ENCODE measurements around the gene BAK1. TPM values are rescaled to one million over a fixed set of nuclear protein-coding genes. Genes with fewer than 3 reads are reported as not detected.

Gene BAK1
- total RNA-seq, 2 donors from 2014 or later, result 13.8 to 14.0 TPM

DNA sequence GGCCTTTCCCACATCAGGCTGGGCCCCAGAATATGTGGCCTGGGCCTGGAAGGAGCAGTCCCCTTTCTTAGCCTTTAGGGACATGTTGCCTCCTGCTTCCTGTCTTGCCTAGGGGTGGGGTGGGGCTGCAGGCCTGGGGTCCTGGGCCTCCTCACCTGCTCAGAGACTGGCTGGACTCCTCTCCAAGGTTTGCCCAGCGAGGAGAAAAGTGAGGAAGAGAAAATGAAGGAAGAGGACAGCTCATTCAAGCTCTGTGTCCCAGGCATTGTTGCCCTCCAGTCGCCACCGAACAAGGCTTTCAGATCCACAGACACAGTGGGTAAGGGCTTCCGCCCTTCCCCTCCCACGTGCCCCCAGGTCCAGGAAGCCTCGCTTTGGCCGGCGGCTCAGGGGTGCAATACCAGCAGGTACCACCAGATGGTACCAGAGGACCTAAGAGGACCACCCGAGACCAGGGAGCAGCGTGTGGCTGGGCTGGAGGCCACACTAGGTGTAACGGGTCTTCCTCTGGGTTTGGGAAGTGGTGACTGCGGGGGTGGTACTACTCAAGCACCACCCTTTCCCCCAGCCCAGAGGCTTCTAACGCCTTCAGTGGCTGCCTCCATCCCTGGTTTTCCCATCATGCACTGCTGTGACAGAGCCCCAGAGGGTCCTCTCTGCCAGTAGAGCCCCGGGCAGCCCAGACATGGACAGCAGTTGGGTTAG is 5.5 kb upstream of the BAK1 start:
- peak overlapping the region; percentile 52 for H3K4me3 ChIP-seq
- H3K27ac ChIP-seq, result no peak overlapping the region
- TF ChIP-seq, protein P1, sequence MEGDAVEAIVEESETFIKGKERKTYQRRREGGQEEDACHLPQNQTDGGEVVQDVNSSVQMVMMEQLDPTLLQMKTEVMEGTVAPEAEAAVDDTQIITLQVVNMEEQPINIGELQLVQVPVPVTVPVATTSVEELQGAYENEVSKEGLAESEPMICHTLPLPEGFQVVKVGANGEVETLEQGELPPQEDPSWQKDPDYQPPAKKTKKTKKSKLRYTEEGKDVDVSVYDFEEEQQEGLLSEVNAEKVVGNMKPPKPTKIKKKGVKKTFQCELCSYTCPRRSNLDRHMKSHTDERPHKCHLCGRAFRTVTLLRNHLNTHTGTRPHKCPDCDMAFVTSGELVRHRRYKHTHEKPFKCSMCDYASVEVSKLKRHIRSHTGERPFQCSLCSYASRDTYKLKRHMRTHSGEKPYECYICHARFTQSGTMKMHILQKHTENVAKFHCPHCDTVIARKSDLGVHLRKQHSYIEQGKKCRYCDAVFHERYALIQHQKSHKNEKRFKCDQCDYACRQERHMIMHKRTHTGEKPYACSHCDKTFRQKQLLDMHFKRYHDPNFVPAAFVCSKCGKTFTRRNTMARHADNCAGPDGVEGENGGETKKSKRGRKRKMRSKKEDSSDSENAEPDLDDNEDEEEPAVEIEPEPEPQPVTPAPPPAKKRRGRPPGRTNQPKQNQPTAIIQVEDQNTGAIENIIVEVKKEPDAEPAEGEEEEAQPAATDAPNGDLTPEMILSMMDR (IDR thresholded peaks at IDR 0.05), result peak; percentile 100
- no peaks in the 10 kb centered on the region for H3K36me3 ChIP-seq
- peak; percentile 60 for DNase-seq (ENCODE audit: low spot score)
- H3K9me3 ChIP-seq, result no peaks in the 10 kb centered on the region
- H3K27me3 ChIP-seq (replicated peaks; ENCODE audit: insufficient read depth), result no peaks in the 10 kb centered on the region
- no peak for ATAC-seq (ENCODE audit: insufficient number of reproducible peaks, low FRiP score, low read depth)
- H3K4me1 ChIP-seq (ENCODE audit: control insufficient read depth in 1 of 2, low read depth in 2 of 2), result peaks cover 1 to 15% of the 10 kb centered on the region in 2 donors

DNA sequence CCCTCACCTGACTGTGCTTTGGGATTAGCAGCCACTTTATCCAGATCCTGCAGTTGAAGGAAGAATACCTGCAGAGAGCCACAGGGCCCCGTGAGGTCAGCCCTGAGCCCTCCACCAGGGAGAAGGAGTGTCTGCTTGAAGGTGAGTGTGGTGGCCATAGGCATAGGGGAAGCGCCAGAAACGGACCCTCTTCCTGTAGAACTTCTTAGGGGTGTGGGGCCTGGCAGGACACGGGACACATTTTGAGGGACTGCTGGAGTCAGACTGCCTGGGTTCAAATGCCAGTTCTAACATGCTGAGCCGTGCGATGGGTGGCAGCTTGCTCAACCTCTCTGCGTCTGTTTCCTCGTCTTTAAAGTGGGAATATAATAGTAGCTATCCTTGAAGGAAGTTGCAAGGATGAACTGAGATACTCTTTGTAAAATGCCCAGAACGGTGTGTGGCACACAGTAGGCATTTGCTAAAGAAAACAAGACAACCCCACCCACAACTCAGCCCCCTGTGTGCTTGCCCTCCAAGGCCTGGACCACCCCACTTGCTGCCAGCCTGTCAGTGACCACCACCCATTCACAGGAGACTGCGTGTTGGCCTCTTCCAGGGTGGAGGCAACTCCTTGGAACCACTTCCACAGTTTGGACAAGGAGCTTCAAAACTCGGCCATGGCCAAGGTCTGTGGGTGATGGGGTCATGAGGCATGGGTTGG is 4.8 kb upstream of the BAK1 start:
- no peak overlapping the region for H3K27ac ChIP-seq
- peaks cover 5 to 12% of the 10 kb centered on the region in 2 donors for H3K4me1 ChIP-seq (ENCODE audit: control insufficient read depth in 1 of 2, low read depth in 2 of 2)
- ATAC-seq (ENCODE audit: insufficient number of reproducible peaks, low FRiP score, low read depth), result no peak
- no peak for DNase-seq (ENCODE audit: low spot score)
- no peaks in the 10 kb centered on the region for H3K36me3 ChIP-seq
- H3K9me3 ChIP-seq, result no peaks in the 10 kb centered on the region
- H3K27me3 ChIP-seq (replicated peaks; ENCODE audit: insufficient read depth), result no peaks in the 10 kb centered on the region
- TF ChIP-seq, protein P1 (IDR thresholded peaks at IDR 0.05), result no peak
- H3K4me3 ChIP-seq, result no peak overlapping the region

DNA sequence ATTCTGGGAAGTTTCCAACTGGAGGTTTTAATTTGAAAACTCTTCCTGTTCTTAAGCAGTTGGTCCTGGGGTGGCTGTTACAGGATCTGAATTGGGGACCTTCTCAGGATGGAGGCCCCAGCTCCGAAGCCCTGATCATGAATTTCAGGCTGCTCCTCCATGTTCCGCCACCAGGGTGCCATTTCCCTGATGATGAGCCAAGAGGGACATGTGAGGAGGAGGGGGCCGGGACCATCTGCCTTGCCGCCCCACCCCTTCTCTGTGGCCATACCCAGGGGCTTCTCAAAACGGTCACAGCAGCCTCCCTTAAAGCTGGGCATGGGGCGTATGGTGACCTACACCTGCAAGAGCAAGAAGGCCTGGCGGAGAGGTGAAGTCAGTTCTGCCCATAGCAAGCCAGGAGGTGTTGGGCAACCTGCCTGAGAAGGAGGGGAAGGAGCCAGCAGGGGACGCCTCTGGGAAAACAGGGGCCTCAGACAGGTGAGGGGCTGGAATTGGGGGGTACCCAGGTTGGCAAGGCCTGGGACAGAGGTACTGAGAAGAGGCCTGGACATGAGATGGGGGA is 3.6 kb upstream of the BAK1 start:
- Histone ChIP-seq H3K27ac (no peak overlapping the region), H3K36me3 (no peaks in the 10 kb centered on the region), H3K27me3 (replicated peaks; ENCODE audit: insufficient read depth) (no peaks in the 10 kb centered on the region), H3K9me3 (no peaks in the 10 kb centered on the region), H3K4me3 (no peak overlapping the region), H3K4me1 (ENCODE audit: control insufficient read depth in 1 of 2, low read depth in 2 of 2) (peaks cover 14 to 22% of the 10 kb centered on the region in 2 donors)
- no peak for ATAC-seq (ENCODE audit: insufficient number of reproducible peaks, low FRiP score, low read depth)
- TF ChIP-seq, protein P1 (IDR thresholded peaks at IDR 0.05), result no peak
- DNase-seq (ENCODE audit: low spot score), result no peak

DNA sequence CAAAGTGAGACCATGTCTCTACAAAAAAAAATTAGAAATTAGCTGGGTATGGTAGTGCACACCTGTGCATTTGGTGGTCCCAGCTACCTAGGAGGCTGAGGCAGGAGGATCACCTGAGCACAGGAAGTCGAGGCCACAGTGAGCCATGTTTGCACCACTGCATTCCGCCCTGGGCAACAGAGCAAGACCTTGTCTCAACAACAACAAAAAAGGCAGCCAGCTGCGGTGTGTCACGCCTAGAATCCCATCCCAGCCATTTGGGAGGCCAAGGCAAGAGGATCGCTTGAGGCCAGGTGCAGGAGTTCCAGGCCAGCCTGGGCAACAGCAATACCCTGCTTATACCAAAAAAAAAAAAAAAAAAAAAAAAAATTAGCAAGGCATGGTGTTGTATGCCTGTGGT is 1.1 kb upstream of the BAK1 start:
- H3K4me1 ChIP-seq (ENCODE audit: control insufficient read depth in 1 of 2, low read depth in 2 of 2), result peaks cover 16 to 30% of the 10 kb centered on the region in 2 donors
- TF ChIP-seq, protein P1 (IDR thresholded peaks at IDR 0.05), result no peak
- DNase-seq (ENCODE audit: low spot score), result no peak

DNA sequence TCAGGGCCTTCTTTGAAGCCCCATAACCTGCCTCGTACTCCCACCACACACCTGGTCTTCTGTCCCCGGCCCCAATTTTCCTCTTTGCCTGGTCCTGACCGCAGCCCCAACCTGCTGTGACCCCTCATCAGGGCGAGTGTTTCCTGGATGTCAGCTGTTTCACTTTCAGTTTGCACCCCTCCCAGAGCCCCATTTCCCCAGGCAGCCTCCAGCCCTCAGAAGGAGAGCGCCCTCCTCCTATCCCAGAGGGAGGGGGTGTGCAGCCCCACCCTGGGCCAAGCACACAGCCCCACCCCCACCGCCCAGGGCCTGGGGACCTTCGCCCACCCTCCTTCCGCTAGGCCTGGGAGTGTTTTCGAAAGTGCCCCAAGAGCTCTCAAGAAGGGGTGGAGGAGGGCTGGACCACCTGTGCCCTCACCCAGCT is 1.5 kb downstream of the BAK1 start:
- Histone ChIP-seq H3K27ac (peak overlapping the region in 1 of 2 donors; percentile 91), H3K9me3 (no peaks in the 10 kb centered on the region), H3K27me3 (replicated peaks; ENCODE audit: insufficient read depth) (no peaks in the 10 kb centered on the region), H3K4me1 (ENCODE audit: control insufficient read depth in 1 of 2, low read depth in 2 of 2) (peaks cover 16 to 21% of the 10 kb centered on the region in 2 donors), H3K36me3 (peaks cover 16% of the 10 kb centered on the region), H3K4me3 (peak overlapping the region; percentile 98)
- no peak for ATAC-seq (ENCODE audit: insufficient number of reproducible peaks, low FRiP score, low read depth)
- TF ChIP-seq, protein P1 (IDR thresholded peaks at IDR 0.05), result no peak
- no peak for DNase-seq (ENCODE audit: low spot score)

More for the DNA sequence above, 1.1 kb upstream of the BAK1 start:
- H3K4me3 ChIP-seq, result no peak overlapping the region
- peaks cover 3% of the 10 kb centered on the region for H3K36me3 ChIP-seq
- H3K9me3 ChIP-seq, result no peaks in the 10 kb centered on the region
- H3K27ac ChIP-seq, result no peak overlapping the region
- ATAC-seq (ENCODE audit: insufficient number of reproducible peaks, low FRiP score, low read depth), result no peak
- H3K27me3 ChIP-seq (replicated peaks; ENCODE audit: insufficient read depth), result no peaks in the 10 kb centered on the region

Data from thoracic aorta (tissue), 2 donors.